ENCODE measurements around the gene CTBS. TPM values are rescaled to one million over a fixed set of nuclear protein-coding genes. Genes with fewer than 3 reads are reported as not detected.

Gene CTBS
- total RNA-seq, 1 donor from 2014 or later, result 11.1 TPM

GRCh38 chr1:84615790-84616189, 41.5 kb upstream of the CTBS start:
- H3K9me3 Mint-ChIP-seq, result peaks cover 34% of the 10 kb centered on the region
- no peak overlapping the region for H3K27ac Mint-ChIP-seq
- H3K4me3 Mint-ChIP-seq, result no peak overlapping the region
- H3K4me1 Mint-ChIP-seq, result peaks cover 19% of the 10 kb centered on the region
- H3K27me3 Mint-ChIP-seq (ENCODE audit: low read depth), result no peaks in the 10 kb centered on the region
- peaks cover 23% of the 10 kb centered on the region for H3K36me3 Mint-ChIP-seq
- TF ChIP-seq CTCF (IDR thresholded peaks at IDR 0.05; ENCODE audit: unreplicated experiment), result no peak
- no peak for DNase-seq (ENCODE audit: low spot score in 2 of 2, unreplicated experiment in 2 of 2)

GRCh38 chr1:84613887-84614286, 39.6 kb upstream of the CTBS start:
- Mint-ChIP-seq H3K4me3 (no peak overlapping the region), H3K27me3 (ENCODE audit: low read depth) (no peaks in the 10 kb centered on the region), H3K9me3 (peaks cover 40% of the 10 kb centered on the region), H3K4me1 (peaks cover 8% of the 10 kb centered on the region), H3K27ac (no peak overlapping the region), H3K36me3 (peaks cover 23% of the 10 kb centered on the region)
- no peak for TF ChIP-seq CTCF (IDR thresholded peaks at IDR 0.05; ENCODE audit: unreplicated experiment)
- DNase-seq (ENCODE audit: low spot score in 2 of 2, unreplicated experiment in 2 of 2), result no peak

- peaks cover 8% of the 10 kb centered on the region for H3K4me1 Mint-ChIP-seq
- TF ChIP-seq CTCF (IDR thresholded peaks at IDR 0.05; ENCODE audit: unreplicated experiment), result no peak
- no peaks in the 10 kb centered on the region for H3K27me3 Mint-ChIP-seq (ENCODE audit: low read depth)
- no peak overlapping the region for H3K27ac Mint-ChIP-seq
- H3K9me3 Mint-ChIP-seq, result peaks cover 40% of the 10 kb centered on the region
- no peak overlapping the region for H3K4me3 Mint-ChIP-seq
- peaks cover 23% of the 10 kb centered on the region for H3K36me3 Mint-ChIP-seq
- no peak for DNase-seq (ENCODE audit: low spot score in 2 of 2, unreplicated experiment in 2 of 2)
Measured at GRCh38 chr1:84613026-84613425, 38.8 kb upstream of the CTBS start.

GRCh38 chr1:84611796-84612195, 37.6 kb upstream of the CTBS start:
- H3K27ac Mint-ChIP-seq, result no peak overlapping the region
- no peak for DNase-seq (ENCODE audit: low spot score in 2 of 2, unreplicated experiment in 2 of 2)
- peaks cover 1% of the 10 kb centered on the region for H3K4me1 Mint-ChIP-seq
- TF ChIP-seq CTCF (IDR thresholded peaks at IDR 0.05; ENCODE audit: unreplicated experiment), result no peak
- H3K4me3 Mint-ChIP-seq, result no peak overlapping the region
- H3K9me3 Mint-ChIP-seq, result peaks cover 43% of the 10 kb centered on the region
- peaks cover 23% of the 10 kb centered on the region for H3K36me3 Mint-ChIP-seq
- H3K27me3 Mint-ChIP-seq (ENCODE audit: low read depth), result no peaks in the 10 kb centered on the region

- no peak for DNase-seq (ENCODE audit: low spot score in 2 of 2, unreplicated experiment in 2 of 2)
- TF ChIP-seq CTCF (IDR thresholded peaks at IDR 0.05; ENCODE audit: unreplicated experiment), result no peak
- no peaks in the 10 kb centered on the region for H3K4me1 Mint-ChIP-seq
- H3K36me3 Mint-ChIP-seq, result peaks cover 27% of the 10 kb centered on the region
- H3K4me3 Mint-ChIP-seq, result no peak overlapping the region
- H3K27ac Mint-ChIP-seq, result no peak overlapping the region
- H3K9me3 Mint-ChIP-seq, result peaks cover 50% of the 10 kb centered on the region
- H3K27me3 Mint-ChIP-seq (ENCODE audit: low read depth), result no peaks in the 10 kb centered on the region
Measured at GRCh38 chr1:84611091-84611490, 36.9 kb upstream of the CTBS start.

GRCh38 chr1:84606977-84607376, 32.7 kb upstream of the CTBS start:
- no peak for DNase-seq (ENCODE audit: low spot score in 2 of 2, unreplicated experiment in 2 of 2)
- Mint-ChIP-seq H3K27ac (no peak overlapping the region), H3K4me1 (no peaks in the 10 kb centered on the region), H3K9me3 (peaks cover 51% of the 10 kb centered on the region), H3K36me3 (peaks cover 27% of the 10 kb centered on the region), H3K4me3 (no peak overlapping the region), H3K27me3 (ENCODE audit: low read depth) (no peaks in the 10 kb centered on the region)
- no peak for TF ChIP-seq CTCF (IDR thresholded peaks at IDR 0.05; ENCODE audit: unreplicated experiment)

Data from mesothelial cell of epicardium (in vitro differentiated cells).